ENCODE data around the gene POLA1. TPM values are rescaled to one million over a fixed set of nuclear protein-coding genes. Genes with fewer than 3 reads are reported as not detected.

The POLA1 gene
- total RNA-seq, 1 experiment from 2014 or later: 9.0 TPM

DNA sequence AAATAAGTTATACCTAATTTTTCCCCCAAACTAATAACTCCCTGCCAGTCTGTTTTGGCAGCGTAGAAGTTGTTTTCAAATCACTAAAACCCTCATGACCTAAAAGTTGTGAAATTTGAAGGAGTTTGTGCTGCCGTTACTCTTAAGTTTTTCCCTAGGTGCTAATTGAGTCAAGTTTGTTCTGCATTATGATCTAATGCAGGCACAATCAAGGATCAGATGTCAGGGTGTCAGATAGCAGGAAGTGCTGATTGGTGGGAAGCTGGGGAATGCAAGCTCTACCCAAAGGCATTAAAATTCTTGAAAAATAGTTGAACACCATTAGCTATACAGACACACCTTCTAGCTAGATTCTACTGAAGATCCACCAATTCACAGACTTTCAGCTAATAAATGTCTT lies 270.1 kb downstream of the POLA1 start:
- DNase-seq (ENCODE audit: low spot score): no peak

DNA sequence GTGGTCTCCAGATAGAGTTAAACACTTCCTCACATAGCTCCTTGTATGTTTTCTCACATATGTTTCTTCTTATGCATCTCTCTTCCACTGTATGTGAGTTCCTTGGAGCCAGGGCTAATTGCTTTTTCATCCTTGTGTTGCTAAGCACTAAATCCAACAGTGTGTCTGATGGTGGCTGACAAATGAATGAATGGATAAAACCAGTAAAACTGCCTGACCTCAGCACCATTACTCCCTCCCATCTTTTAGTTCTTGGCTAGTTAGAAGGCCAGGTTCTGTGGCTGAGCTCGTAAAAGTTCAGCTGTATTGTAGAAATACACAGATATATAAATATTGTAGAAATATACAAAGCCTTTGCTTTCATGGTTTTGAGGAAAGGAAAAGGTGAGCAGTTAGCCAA lies 271.7 kb downstream of the POLA1 start:
- DNase-seq (ENCODE audit: low spot score): no peak

DNA sequence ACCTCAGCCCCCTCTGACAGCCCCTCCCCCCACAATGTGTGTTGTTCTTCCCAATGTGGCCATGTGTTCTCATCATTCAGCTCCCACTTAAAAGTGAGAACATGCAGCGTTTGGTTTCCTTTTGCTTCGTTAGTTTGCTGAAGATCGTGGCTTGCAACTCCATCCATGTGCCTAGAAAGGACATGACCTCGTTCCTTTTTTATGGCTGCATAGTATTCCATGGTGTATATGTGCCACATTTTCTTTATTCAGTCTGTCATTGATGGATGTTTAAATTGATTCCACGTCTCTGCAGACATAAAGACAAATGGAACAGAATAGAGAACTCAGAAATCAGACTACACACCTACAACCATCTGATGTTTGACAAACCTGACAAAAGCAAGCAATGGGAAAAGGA lies 276.1 kb downstream of the POLA1 start:
- no peak for DNase-seq (ENCODE audit: low spot score)

DNA sequence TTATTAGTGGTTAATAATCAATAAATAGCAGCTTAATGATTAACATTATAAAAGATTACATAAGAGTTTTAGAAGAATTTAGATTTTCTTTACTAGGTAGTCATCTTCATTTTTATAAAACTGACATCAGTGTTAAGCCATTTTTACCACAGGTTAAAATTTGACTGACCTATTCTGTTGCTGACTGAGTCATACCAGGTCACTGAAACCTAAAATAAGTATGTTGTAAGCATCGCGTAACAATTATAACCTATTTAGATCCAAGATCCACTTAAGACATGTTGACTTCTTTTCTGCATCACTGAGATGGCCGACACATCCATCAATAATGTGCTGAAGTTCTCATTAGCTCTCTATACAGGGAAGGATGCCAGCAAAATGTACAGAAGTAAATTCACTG lies 285.4 kb downstream of the POLA1 start:
- no peak for DNase-seq (ENCODE audit: low spot score)

DNA sequence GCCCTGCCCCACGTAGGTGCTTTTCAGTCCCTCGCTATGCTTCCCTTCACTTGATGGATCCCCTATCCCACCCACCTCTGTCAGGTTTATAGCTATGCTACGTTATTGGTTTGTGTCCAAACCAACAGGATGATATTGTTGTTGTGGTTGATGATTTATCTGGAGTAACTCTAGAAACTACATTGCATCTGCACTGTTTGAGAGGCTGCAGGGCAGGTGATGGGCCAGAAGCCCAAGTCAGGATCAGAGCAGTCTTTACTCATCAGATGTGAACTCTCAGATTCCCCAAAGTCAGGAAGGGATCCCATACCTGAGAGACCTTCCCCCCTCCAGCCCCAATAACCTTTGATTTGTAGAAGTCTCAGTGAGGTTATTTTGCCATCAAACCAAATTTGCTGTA lies 287.3 kb downstream of the POLA1 start:
- DNase-seq (ENCODE audit: low spot score): no peak

DNA sequence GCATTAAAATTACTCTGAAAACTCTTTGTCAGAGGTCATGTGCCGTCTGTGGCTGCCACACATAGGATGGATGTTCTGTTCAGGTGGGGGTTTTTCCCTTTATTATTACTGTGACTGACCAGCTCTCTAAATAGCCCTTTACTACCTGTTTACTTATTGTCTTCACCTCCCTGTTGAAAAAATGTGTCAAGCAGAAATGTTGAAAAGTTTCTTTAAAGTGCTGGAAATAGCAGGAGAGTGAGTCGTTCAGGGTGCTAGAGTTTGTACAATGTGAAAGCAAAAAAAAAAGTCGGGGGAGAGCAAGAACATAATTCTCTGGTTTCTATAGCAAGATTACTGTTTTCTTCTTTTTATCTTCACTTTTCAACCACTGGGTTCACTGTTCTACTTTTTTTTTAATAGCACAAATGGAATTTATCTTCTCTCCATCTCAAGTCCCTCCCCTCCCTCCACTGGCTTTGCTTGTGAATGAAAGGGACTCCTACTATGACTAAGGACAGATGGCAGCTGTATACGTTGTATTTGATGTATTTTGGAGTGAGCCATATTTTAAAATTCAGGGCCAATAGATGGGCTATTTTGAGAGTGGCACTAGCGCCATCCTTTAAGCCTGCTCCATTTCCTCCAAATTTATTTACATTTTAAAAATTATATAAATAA lies 288.7 kb downstream of the POLA1 start:
- no peak for DNase-seq (ENCODE audit: low spot score)

DNA sequence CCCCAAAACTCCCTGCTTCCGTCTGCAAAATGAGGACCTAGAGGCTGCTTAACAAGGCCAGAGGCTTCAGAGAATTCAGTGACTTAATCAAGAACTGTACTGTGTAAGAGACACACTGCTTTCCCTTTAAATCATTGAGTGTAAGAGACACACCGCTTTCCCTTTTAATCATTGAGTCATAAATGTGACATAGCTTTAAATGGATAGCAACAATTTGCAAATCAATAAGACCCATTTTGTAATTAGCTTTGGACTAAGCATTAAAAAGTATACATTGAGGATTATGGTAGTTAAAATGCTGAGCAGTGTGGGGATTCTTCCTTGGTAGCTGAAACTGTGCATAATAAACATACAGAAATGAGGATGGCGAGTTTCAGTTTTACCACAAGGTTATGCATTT lies 290.2 kb downstream of the POLA1 start:
- DNase-seq (ENCODE audit: low spot score): no peak

DNA sequence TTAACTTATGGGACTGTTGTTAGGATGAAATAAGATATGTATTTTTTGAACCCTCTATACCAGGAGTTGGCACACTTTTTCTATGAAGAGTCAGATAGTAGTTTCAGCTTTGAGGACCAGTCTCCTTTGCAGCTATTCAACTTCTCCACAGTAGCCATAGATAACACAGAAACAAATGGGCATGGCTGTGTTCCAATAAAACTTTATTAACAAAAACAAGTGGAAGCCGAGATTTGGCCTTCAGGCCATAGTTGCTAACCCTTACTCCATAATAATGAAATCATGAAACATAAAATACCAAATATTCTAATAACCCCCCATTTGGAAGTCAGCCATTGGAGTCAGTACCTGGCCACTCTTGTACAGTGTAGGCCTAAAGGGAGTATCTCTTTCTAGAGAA lies 291.4 kb downstream of the POLA1 start:
- no peak for DNase-seq (ENCODE audit: low spot score)

DNA sequence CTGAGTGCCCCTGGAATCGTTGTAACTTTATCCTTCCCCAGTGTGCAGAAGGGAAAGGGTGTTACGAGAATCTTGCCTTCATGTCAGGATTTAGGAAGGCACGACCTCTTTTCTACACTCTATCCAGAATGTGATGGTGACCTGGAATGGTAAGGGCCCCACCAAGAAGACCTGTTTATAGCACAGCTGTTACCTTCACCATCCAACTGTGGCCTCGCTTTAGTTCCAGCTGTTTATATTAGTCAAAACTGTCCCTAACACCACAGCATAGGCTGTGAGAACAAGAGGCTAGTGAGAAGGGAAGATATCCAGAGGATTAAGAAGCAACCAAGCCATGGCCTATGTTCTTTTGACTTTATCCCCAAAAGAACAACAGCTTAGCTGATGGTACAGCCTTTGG lies 294.0 kb downstream of the POLA1 start:
- no peak for DNase-seq (ENCODE audit: low spot score)

DNA sequence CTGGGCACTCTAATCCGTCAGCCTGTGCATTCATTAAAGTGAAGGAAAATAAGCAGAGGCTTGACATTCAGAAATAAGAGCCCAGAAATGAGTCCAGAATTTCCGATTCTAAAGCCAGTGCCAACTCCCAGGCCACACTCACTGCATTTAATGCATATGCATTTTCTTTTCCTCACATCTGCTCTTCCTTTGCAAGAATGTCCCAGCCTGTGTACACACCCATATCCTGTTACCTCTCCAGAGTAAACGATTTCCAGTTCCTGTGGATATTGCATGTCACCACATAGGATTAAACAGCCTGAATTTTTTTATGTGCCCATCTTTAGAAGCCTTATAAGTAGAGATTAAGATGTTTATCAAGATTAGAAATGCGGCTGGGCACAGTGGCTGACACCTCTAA lies 294.6 kb downstream of the POLA1 start:
- DNase-seq (ENCODE audit: low spot score): no peak

DNA sequence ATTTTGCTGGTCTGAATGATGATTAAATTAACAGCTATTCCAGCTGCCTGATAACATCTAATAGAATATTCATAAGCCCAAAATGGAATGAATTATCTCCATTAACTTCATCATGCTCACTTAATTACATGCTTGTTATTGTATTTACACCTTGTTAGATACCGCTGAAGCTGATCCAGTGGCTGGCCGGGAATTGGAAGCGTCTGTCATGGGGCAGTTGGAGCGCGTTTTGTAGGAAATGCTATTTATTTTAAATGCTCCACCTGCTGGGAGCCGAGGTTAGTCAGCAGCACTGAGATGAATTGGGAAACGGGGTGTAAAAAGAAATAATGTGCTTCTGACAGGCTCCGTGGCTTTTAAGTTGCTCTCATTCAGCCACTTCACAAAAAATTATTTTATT lies 296.8 kb downstream of the POLA1 start:
- peak; percentile 3 for DNase-seq (ENCODE audit: low spot score)

DNA sequence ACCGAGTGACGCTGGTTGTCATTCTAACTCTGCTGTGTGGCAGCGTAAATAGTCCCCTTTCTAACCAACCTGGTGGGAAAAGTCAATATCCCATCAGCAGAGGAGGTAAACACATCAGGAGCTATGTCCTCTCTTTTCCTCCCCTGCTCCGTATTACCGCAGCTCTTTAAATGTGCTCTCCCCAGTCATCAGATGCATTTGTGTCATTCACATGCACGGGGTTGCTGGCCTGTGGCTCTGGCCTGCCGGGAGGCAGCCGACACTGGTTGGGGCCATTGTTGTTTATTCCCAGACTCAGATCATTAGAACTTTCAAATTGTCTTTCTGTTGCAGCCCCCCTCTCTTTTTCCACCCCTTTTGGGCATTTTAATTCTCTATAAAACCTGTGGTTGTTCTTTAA lies 300.2 kb downstream of the POLA1 start:
- no peak for DNase-seq (ENCODE audit: low spot score)

DNA sequence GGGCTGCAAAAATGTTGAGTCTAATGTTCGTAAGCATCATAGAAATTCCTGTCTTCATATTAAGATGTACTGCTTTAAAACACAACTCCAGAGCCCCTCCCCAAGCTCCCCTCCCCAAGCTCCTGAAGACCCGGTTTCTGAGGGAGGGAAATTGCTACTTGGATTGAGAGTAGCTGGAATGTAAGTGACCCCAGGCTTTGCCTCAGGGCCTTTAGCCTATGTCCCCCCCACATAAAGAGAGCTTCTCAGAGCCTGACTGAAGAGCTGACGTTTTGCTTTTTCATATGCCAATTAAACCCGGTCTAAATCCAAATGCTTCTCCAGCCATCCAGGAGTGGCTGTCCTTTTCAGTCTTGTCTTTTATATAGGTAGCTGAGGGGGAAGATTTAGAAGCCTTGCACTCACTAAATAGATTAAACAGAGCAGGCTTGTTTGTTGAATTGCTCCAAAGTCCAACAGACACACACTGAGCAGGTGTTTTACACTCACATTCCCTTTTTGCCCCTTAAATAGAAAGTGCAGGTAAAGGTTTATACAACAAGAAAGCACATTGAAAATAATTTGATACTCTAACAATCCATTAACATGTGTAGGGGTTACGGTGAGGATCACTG lies 302.5 kb downstream of the POLA1 start:
- DNase-seq (ENCODE audit: low spot score): no peak

DNA sequence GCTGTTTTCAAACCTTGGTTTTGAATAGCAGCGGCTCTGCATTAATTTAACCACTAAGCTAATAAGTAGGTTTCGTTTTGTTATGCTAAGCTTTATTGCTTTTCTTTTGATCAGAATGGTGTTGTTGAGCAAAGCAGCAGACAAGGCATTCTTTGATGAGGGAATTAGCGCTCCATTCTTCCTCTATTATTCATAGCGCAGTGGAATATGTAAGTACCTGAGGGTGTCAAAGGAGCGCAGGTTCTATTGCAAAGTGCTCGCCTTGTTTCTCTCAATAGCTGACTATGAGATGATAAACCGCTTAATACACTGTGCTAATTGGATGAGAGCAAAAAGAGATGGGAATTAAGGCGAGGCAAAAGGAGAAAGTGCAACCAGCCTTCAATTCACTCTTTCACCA lies 305.8 kb downstream of the POLA1 start:
- DNase-seq (ENCODE audit: low spot score): no peak

DNA sequence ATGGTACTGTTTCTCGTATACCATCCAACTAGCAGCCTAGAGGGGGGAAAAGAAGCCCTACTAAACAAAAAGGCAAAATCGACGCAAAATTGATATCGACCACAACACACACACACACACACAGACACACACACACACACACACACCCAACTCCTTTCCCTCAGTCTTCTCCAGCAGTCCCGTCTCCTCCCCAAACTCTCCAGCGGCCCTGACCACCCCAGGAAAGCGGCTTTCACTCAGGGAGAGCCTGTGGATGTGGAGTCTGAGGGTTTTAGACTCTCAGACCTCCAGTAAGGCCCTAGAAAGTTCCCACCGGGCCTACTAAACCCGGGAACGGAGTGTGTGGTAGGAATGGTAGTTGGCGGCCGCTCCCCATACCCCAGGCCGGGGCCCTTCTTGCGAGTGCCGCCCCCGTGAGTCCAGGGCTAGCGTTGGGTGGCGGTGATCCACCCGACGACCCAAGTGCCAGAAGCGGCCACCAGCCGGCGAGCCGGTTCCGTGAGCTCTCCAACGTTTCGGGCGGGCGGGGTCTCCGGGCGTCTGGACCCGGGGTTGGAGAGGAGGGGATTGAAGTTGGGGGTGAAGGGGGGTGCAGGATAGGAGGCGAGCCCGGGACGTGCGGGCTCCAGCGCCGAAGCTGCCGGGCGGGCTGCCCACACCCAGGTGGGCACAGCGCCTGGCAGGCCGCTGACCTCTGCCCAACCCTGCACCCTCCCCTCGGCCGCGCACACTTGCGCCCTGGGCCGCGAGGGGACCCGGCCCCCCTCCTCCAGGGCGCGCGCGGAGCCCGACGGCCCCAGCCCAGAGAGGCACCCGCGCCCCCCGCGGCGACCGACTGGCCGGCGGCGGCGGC lies 308.3 kb downstream of the POLA1 start:
- DNase-seq (ENCODE audit: low spot score): no peak

DNA sequence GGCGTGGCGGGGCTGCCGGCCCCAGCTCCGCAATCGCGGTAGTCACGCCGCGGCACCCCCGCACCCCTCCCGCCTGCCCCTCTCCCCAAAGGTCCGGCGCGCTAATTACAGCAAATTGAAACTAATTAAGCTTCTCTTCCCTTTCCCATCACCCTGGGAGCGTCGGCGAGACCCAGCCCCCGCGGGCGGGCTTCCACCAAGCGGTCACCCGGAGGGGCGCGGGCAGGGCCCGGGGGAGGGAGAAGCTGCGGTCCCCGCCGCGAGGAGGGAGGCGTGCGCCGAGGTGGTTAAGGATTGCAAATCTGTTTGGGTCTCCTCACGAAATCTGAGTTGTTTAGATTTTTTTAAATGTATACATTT lies 308.9 kb downstream of the POLA1 start:
- DNase-seq (ENCODE audit: low spot score): no peak

DNA sequence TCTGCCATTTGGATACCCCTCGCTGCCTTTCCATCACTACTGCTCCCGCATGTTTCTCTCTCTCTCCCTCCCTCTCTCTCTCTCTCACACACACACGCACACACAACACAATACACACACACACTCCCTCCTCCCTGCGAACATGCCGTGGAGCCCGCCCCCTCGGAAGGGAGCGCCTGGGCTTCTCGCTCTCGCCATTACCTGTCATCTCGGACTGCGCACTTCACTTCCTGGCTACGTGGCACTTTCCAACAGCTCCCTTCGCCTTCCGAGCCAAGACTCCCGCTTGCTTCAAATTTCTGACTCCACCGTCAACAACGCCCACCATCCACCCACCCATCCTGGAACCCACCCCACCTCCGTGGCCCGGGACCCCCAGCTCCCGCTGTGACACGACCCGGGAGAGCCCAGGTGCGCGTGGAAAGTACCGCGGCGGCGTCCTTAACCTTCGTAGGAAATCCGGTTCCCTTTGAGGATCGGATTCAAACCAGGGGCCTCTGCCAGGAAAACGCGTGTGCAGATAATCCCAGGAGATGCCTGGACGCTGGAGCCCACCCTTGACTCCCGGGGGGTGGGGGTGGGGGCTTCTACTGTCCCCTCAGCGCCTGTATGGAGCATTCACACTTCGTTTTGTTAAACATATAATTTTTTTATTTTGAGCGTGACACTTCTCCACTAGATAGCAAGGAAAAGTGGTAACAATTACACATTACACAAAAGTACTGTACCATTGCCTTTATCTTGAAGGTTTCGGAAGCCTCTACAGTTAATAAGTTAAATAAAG lies 309.5 kb downstream of the POLA1 start:
- DNase-seq (ENCODE audit: low spot score): no peak

DNA sequence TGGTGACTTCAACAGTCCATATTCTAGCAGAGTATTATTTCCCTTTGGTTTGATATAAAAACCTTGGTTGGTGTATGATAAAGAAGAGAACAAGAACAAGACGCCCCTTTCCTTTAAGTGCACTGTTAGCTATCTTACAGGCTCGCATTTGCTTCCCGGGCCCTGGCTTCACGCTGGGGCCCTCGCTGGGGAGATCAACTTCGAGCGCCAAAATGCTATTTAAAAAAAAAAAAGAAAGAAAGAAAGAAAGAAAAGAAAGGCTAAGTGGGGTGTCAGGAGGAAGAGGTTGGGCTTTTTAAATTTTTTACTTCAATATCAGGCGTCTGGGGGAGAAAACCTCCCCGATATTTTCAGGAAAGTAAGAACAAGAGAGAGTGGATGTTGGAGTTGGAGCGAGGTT lies 310.3 kb downstream of the POLA1 start:
- DNase-seq (ENCODE audit: low spot score): no peak

DNA sequence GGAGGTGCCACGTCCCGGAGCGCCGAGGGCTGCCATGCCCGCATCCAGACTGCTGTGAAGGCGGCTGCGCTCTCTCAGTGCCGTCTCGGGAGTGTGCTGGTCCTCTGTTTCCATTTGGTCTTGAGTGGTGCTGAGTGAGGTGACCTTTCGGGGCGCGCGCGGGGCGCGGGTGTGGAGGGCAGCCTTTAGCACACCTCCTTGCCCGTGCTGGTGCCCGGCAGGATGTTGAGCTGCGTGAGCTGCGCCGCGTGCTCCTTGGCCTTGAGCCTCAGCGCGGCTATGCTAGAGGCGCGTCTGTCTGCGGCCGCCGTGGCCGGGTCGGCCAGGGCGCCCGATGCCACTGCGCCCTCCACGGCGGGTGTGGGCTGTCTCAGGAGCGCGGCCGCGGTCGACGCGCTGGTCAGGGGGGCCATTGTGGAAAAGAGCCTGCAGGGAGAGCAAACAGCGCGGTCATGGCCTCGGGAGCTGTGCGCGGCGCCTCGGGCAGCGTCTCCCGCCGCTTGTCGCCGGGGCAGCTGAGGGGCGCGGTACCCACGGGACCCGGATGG lies 310.8 kb downstream of the POLA1 start:
- DNase-seq (ENCODE audit: low spot score): no peak

DNA sequence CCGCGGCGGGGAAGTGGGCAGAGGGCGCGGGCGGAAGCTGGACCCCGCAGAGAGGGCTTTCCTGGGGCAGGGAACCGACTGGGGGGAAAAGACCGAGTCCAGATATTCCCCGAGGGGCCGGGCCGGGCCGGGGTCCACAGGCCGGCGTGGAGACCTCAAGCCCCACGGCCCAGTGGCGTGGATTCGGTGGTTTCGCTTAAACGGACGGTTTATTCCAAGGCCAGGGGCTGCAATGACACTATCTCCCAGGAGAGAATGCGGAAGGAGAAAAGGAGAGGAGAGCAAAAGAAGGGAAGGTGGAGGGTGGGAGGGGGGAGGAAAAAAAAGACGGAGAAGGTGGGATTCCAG lies 311.3 kb downstream of the POLA1 start:
- no peak for DNase-seq (ENCODE audit: low spot score)

DNA sequence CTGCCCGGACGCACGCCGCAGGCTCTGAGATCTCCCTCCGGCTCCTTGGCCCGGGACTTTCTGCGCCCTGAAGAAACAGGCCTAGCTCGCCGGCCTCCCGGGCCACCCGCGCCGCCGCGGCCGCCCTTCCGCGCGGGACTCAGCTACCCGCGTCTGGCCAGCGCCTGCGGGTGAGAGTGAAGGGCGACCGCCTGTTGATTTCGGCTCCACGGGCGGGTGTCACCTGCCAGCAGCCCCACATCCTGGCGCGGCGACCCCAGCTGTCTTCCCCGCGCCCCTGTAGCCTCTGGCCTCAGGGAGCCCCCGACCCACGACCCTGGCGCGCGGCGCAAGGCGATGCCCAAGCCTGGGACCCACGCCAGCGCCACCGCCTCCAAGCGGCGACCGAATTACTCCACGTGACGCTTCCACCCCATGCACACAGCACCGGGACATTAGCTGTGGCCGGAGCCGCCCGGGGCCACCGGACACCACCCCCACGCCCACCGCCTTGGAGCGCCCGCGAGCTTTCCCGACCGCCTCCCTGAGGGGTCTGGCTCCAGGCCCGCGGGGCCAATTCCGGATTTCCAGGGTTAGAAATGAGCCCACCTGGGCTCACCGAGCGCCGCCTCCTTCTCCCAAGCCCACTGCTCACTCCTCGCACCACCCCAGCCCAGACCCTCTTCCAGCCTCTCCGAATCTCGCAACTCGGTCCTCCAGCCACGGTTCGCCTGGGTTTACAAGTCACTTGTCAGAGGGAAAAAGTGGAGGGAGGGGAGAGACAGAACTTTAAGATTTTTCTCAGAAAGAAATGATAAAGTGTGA lies 311.9 kb downstream of the POLA1 start:
- DNase-seq (ENCODE audit: low spot score): no peak

All from HT-29 (cell line).